UCSD-AML1 (cell line): ENCODE measurements around the gene ZNF33A.
"Not testable (repeated sequence)": the region's sequence is repeated elsewhere in the genome, so short reads cannot be mapped to it uniquely, and the experiment has no call there.

Experiments
- DNase-seq: peaks from one replicate; lab custom pipeline; 2025; ENCODE audit not compliant: unreplicated experiment; lab: John Stamatoyannopoulos, UW

ZNF33A gene

DNA sequence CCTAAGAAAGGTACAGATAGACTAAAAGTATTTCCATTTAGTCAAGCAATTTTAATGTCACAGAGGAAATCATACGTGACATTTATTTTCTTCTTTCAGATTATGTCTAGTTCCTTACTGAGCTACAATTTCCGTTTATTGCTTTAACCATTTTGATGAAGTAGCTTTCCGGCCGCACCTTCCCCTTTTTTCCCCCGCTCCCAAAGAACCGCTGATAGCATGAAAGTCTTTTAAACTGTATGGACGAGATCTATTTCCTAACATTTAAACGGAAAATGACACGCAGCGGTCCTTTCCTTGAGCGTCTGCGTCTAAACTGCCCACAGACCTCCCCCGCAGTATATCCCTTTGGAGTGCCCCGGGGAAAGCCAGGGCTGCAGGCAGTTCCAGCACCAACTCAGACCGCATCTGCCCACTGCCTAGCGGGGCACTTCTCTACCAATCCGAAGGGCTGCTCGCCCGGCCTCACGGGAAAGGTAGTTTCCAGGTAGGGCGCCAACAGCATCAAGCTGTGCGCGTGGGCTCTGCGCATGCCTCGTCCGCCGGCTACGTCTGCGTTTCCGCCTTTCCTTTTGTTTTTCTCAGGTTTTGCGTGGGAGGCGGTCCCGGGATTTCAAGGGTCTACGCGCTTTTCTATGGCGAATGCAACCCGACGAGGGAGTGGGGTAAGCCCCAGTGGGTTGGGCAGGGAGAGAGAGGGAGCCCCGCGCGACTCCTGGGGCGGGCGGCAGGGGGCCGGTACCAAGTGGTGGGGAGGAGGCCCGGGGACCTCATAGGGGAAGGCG lies at the start of gene ZNF33A:
TSS of gene ZNF33A (plus strand) at position 557 of the 785 bp plus-strand sequence. CDS start 1,667 bp downstream, outside the sequence.
- peak; percentile 94 for DNase-seq

DNA sequence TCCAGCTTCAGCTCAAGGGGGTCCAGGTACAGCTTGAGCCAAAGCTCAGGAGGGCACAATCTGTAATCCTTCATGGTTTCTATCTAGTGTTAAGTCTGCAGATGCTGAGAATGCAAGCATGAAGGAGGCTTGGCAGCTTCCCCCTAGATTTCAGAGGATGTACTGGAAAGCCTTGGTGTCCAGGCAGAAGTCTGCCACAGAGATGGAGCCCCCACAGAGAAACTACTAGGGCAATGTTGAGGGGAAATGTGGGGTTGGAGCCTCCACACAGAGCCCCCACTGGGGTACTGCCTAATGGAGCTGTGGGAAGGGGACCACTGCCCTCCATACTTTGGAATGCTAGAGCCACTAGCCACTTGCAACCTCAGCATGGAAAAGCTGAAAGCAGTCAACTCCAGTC lies 45.5 kb upstream of the ZNF33A start:
- no peak for DNase-seq

DNA sequence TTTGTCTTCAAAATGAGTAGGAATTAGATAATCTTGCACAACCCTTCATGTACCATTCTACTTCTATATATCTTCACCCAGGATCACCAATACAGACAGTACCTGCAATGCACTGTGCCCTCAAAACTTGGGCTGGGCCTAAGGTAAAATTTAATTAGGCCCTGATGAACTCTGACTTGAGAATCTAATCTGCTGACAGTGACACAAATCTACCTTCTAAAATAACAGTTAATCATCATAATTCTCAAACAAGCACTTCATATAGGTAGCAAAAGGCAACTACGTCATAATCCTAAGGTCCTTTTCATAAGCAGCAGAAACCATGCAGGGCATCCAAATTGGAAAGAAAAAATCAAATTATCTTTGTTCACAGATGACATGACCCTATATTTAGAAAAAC lies 38.1 kb upstream of the ZNF33A start:
- no peak for DNase-seq

DNA sequence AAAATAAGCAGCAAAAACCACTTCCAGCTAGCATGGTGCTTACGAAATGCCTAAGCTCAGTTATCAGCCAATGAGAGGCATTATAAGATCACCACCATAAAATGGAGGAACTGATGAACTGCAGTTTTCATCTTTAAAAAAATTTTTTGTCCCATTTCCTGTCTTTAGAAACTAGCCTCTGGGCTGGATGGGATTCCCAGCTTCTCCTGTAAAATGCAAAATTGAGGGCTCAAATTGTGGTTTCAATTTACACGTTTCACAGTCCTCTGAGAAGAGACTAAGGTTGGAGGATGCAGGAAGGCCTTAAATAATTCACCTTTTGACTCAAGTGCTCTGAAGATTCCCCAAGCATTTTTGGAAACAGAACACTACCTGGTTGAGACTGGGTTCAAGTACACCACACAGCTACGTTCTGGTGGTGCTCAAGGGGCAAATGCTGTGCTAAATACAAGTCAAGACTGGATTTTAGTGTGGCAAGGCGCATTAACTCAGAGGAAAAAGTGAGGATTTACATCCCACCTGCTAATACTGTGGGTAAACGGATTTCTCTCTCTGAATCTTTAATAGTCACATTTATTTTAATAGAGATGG lies 35.0 kb upstream of the ZNF33A start:
- DNase-seq = peak; percentile 15

DNA sequence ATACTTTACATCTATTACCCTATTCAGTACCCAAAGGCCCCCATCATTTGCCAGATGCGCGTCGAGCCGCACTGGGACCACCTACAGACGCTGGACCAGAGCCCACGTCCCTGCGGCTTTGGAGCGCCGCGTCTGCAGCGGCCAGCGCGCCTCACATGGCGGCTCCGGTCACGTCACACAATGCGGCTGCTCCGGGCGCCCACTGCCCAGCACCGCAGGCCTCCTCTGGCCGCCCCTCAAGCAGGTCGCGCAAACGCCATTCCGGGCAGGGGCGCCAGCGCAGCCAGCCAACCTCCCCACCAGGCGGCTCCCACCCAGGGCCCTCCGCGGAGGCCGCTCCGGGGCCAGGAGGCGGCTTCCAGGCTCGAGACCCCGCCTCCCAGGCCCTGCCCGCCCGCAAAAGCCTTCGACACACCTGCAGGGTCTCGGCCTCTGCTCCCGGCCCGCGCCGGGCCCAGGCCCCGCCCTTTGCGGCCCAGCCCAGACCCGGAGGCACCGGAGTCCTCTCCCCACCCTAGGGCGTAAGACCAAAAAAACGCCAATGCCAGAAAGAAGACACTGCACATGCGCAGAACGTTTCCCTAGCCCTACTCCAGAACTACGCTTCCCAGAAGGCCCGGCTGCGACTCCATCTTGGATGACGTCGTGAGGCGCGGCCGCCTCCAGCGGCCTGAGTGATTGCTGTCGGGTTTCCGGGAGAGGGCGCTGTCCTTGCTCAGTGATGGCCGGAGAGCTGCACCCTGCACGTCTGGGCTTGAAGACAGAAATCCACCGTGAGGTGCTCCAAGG lies 34.2 kb upstream of the ZNF33A start, which contains the start of gene ZNF25:
TSS of gene ZNF25 (minus strand) at position 557 of the 789 bp plus-strand sequence. CDS start 4,925 bp downstream, outside the sequence.
- DNase-seq = peak; percentile 98

DNA sequence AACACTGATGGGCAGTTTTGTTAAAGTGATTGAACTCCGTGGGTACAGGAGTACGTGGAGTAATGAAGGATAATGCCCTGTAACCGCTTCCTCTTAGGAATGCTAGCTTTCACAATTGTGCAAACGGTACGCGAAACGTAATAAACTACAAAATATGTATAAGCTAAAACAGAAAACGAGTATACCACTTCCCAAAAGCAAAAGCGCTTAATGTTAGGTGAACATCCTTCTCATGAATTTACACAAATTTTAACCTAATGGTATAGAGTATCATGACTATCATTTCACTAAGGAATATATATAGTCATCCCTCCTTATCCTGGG lies 33.6 kb upstream of the ZNF33A start:
- DNase-seq = no peak

DNA sequence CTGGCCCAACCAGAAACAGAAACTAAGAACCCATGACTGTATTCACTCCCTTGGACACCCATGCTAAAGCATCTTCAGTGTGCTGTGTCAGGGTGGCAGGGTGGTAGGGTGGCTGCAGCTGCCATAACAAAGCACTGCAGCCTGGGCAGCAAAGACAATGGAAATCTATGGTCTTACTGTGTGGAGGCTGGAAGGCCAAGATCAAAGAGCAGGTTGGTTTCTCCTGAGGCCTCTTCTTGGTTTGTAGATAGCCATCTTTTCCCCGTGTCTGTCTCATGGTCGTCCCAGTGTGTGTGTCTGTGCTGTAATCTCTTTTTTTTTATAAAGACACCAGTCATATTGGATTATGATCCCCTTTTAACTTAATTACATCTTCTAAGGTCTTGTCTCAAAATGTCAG lies 18.8 kb upstream of the ZNF33A start:
- DNase-seq = no peak

DNA sequence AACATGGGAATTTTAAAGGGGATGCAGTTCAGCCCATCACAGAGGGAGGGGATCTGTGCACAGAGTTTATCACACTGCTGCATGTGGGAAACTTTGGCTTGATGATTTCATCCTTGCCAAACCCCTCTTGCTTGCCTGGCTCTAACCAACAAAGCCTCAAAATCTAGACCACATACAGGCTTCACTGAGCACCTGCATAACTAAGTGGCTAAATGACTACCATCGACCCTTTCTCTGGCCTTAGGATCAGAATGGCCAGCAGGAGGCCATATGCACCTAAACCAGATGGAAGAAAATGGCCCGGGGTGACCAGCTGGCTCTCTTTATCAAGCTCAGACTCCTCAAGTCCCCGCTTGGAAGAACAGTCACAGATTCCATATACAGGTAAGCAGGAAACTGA lies 18.4 kb upstream of the ZNF33A start:
- DNase-seq = peak; percentile 19

DNA sequence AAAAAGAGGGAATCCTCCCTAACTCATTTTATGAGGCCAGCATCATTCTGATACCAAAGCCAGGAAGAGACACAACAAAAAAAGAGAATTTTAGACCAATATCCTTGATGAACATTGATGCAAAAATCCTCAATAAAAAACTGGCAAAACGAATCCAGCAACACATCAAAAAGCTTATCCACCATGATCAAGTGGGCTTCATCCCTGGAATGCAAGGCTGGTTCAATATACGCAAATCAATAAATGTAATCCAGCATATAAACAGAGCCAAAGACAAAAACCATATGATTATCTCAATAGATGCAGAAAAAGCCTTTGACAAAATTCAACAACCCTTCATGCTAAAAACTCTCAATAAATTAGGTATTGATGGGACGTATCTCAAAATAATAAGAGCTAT lies 11.6 kb upstream of the ZNF33A start:
- DNase-seq = not testable (repeated sequence)

DNA sequence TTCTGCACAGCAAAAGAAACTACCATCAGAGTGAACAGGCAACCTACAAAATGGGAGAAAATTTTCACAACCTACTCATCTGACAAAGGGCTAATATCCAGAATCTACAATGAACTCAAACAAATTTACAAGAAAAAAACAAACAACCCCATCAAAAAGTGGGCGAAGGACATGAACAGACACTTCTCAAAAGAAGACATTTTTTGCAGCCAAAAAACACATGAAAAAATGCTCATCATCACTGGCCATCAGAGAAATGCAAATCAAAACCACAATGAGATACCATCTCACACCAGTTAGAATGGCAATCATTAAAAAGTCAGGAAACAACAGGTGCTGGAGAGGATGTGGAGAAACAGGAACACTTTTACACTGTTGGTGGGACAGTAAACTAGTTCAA lies 10.0 kb upstream of the ZNF33A start:
- DNase-seq = not testable (repeated sequence)

DNA sequence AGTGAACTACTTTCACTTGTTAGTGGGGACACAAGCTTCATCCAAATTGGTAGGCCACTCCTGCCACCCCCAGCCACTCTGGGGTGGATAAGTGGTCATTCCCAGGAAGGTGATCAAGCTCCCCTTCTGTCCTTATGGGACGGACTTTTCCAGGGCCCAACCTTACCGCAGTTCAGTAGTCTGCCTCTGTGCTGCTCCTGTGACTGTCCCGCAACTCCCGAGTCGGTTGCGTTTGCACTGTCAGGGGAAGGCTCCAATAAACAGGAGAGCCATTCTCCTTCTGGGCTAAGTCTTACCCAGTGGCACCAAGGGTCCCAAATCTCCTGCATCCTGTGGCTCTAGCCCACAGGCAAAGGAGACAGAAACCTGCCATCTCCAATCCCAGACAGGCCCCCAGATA lies 7.4 kb upstream of the ZNF33A start:
- no peak for DNase-seq

DNA sequence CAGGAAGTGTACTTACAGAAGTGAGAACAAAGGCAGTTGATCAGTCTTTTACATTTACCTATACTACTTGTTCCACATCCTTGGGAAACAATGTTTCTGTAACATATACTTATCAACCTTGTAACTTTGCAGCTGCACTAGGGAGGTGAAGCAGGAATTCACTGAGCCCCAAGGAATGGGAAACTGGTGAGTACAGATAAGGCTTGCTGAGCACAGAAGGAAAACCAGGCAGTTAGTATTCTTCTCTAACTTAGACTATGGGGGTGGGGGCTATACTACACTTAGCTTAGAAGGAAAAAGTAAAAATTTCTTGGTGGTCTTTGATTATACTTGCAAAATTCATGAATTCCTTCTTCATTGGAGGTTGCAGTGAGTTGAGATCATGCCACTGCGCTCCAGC lies 6.9 kb upstream of the ZNF33A start:
- DNase-seq = no peak

DNA sequence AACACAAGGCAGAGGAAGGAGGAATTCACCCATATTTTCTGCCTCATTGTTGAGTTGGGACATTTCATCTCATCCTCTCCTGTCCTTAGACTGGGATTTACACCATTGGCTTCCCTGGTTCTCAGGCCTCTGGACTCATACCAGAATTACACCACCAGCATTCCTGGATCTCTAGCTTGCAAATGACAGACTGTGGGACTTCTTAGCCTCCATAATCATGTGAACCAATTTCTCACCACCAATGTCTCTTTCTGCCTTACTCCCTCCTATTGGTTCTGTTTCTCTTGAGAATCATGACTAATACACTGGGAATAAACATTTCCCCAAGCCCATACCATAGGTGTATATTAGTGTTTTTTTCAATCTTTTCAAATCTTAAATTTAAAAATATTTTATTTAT lies 2.9 kb upstream of the ZNF33A start:
- no peak for DNase-seq

DNA sequence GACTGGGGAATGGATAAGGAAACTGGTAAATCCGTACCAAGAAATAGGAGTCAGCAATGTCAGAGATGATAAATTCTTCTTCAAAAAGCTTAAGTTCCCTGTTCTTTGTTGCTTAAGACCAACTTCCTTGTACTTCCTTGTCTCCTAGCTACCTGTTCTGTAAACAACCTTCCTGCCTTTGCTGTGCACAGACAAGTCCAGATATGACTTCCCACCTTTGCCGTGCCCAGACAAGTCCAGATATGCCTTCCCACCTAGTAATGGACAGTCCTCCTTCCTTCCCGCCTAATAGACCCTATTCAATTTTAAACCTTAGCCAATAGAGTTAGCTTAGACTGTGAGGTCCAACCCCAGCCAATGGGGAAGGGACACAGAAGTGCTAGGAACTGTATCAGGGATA lies 2.5 kb upstream of the ZNF33A start:
- no peak for DNase-seq

DNA sequence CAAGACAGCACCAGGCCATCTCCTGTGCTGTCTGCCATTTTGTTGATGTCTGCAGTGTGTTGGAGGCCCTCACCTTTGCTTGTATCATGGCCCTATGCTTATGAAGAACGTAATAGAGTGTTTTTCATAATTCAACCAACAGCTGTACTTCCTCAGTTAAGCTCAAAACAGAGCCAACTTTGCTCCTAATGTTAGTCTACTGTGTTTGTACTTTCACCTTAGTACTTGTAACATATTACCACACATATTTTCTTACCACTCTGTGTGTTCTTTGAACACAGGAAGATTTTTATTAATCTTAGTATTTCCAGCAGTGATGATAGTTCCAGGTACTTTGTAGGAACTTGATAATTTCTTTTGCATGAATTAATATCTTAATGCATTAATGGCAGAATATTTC lies 5.9 kb downstream of the ZNF33A start:
- no peak for DNase-seq

DNA sequence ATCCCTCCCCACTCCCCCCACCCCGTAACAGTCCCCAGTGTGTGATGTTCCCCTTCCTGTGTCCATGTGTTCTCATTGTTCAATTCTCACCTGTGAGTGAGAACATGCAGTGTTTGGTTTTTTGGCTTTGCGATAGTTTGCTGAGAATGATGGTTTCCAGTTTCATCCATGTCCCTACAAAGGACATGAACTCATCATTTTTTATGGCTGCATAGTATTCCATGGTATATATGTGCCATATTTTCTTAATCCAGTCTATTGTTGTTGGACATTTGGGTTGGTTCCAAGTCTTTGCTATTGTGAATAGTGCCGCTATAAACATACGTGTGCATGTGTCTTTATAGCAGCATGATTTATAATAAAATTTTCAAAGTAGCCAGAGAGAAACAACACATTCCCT lies 8.6 kb downstream of the ZNF33A start:
- not testable (repeated sequence) for DNase-seq

DNA sequence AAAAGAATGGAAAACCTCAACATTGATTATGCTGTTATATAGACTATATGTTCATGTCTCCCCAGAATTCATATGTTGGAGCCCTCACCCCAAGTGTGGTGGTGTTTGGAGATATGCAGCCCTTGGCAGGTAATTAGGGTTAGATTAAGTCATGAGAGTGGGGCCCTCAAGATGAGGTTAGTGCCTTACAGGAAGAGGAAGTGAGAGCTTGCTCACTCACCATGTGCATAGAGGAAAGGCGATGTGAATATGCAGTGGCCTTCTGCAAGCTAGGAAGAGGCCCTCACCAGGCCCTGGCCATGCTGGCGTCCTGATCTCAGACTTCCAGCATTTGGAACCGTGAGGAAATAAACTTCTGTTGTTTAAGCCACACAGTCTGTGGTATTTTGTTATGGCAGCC lies 14.8 kb downstream of the ZNF33A start:
- peak; percentile 21 for DNase-seq

DNA sequence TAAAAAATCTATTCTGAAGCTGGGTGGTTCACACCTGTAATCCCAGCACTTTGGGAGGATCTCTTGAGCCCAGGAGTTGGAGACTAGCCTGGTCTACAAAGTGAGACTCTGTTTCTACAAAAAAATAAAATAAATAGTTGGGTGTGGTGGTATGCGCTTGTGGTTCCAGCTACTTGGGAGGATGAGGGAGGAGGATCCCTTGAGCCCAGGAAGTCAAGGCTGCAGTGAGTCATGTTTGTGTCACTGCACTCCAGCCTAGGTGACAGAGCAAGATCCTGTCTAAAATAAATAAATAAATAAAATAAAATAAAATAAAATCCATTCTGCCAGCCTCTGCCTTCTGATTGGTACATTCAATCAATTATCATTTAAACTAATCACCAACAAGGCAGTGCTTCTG lies 17.5 kb downstream of the ZNF33A start:
- DNase-seq = no peak

DNA sequence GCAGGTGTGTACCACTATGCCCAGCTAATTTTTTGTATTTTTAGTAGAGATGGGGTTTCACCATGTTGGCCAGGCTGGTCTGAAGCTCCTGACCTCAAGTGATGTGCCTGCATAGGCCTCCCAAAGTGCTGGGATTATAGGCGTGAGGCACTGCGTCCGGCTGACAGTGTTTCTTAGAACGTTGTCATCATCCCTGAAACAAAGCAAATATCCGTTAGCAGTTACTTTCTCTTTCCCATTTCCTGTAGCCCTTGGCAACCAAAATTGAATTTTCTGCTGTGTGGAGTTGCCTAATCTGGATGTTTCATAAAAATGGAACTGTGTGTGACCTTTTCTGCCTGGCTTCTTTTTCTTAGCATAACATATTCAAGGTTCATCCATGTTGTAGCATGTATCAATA lies 22.4 kb downstream of the ZNF33A start:
- no peak for DNase-seq

DNA sequence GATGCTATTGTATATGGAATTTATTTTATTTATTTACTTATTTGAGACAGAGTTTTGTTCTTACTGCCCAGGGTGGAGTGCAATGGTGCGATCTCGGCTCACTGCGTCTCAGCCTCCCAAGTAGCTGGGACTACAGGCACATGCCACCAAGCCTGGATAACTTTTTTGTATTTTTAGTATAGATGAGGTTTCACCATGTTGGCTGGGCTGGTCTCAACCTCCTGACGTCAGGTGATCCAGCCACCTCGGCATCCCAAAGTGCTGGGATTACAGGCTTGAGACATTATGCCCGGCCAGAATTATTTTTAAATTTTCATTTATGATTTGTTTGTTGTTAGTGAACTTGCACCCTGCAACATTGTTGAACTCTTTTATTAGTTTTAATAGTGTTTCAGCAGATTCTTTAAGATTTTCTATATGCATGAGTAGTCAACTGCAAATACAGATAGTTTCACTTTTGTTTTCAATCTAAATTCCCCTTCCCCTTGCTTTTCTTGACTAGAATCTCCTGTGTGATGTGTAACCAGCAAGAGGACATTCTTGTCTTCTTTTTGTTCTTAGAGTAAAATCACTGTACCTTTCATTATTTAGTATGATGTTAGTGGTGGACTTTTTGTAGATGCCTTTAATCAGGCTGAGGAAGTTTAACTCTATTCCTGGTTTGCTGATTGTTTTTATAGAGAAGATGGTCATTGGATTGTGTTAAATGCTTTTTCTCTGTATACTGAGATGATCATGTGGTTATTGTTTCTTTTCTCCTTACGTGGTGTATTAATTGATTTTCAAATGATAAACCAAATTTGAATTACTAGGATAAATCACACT lies 27.8 kb downstream of the ZNF33A start:
- DNase-seq = no peak

DNA sequence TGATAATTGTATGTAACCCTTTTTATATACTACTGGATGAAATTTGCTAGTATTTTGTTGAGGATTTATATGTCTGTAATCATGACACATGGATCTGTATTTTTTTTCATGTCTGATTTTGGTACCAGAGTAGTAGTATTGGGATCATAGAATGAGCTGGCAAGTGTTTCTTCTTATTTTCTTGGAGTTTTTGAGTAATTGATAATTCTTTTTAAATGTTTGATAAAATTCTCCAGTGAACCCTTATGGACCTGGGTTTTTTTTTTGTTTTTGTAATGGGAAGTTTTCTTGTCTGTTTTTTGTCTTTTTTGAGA lies 28.4 kb downstream of the ZNF33A start:
- no peak for DNase-seq
